ENCODE measurements around the gene TSPYL2. TPM values are rescaled to one million over a fixed set of nuclear protein-coding genes. Genes with fewer than 3 reads are reported as not detected.

TSPYL2 gene
- polyA plus RNA-seq, 3 donors, result 32.1 to 77.2 (median 42.2) TPM

DNA sequence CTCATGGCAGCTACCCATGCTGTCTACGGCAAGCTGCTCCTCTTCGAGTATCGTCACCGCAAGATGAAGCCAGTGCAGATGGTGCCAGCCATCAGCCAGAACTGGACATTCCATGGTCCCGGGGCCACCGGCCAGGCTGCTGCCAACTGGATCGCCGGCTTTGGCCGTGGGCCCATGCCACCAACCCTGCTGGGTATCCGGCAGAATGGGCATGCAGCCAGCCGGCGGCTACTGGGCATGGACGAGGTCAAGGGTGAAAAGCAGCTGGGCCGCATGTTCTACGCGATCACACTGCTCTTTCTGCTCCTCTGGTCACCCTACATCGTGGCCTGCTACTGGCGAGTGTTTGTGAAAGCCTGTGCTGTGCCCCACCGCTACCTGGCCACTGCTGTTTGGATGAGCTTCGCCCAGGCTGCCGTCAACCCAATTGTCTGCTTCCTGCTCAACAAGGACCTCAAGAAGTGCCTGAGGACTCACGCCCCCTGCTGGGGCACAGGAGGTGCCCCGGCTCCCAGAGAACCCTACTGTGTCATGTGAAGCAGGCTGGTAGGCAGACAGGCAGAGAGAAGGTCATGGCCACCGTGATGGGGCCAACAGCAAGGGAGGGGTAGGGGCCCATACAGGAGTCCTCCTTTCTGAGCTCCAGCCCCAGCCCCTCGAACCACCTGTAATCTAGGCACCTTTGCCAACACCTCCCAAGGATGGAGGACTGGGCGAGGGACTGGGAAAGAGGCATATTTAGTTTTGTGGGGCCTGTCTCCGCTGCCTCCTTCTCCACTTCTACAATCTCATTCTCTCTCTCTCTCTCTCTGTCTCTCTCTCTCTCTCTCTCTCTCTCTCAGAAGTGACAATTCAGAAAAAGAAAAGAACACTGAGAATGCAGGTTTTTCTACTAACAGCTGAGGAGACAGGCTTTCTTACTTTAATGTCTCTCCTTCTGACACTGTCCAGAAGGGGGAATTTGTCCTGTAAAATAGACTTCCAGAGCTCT is 4.7 kb upstream of the TSPYL2 start:
- H3K27ac ChIP-seq (ENCODE audit: low read depth, low read length), result no peak overlapping the region
- WGBS, 3 donors, result 90 to 95% (median 92%) methylated on average over 23 to 27 of the region's 27 CpGs

DNA sequence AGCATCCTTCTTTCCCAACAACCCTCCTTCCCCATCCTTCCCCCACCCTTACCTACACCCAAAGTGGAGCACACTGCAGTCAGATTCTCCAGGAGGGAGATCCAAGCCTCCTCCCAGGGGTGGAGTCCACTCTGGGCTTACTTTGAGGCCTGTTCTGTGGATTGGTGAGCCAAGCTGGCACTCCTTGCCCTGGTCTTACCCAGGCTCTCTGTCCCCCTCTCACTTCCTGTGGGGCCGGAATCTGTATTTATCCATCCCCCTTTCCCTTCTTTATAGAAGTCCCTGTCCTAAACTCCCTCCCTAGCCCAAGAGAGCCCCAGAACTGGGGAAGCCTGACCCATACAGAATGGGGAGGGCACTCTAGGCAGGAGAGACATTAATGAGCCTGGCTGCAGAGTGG is 3.2 kb upstream of the TSPYL2 start:
- H3K27ac ChIP-seq (ENCODE audit: low read depth, low read length), result no peak overlapping the region
- 79 to 89% (median 86%) methylated on average over 1 of the region's 1 CpG for WGBS, 3 donors

DNA sequence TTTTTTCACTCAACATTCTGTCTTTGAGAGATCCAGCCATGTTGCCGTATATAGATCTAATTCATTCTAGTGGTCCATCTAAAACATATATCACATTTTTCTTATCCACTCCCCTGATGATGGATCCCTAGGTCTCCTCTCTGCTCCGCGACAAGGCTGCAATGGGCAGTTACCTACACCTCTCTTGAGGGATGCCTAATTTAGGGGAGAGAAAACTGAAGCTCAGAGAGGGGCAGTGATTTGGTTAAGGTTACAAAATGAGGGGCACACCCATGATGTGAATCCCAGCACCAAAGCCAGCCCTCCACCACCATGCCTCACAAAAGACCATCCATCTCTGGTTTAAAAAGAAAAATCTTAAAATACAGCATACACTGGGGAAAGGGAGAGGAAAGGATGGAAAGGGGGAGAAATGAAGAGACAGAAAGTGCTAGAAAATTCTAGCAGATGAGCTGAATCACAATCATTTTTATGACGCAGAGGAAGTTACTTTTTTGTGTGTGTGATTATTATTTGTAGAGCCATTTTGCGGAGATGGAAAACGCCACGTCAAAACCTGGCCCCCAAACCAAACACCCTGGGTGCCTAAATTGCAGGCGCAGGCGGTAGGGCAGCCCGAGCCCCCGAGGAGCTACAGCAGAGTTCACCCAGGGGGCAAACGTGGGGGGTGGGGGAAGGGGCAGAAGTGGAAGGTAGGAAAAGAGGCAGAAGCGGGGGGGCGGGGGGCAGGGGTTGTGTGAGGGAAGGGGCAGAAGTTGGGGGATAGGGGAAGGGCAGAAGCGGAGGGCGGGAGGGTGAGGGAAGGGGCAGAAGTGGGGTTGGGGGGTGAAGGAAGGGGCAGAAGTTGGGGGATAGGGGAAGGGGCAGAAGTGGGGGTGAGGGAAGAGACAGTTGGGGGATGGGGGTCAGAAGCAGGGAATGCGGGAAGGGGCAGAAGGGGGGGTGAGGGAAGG is 1.3 kb upstream of the TSPYL2 start:
- 20 to 42% (median 31%) methylated on average over 11 to 17 of the region's 17 CpGs for WGBS, 3 donors

DNA sequence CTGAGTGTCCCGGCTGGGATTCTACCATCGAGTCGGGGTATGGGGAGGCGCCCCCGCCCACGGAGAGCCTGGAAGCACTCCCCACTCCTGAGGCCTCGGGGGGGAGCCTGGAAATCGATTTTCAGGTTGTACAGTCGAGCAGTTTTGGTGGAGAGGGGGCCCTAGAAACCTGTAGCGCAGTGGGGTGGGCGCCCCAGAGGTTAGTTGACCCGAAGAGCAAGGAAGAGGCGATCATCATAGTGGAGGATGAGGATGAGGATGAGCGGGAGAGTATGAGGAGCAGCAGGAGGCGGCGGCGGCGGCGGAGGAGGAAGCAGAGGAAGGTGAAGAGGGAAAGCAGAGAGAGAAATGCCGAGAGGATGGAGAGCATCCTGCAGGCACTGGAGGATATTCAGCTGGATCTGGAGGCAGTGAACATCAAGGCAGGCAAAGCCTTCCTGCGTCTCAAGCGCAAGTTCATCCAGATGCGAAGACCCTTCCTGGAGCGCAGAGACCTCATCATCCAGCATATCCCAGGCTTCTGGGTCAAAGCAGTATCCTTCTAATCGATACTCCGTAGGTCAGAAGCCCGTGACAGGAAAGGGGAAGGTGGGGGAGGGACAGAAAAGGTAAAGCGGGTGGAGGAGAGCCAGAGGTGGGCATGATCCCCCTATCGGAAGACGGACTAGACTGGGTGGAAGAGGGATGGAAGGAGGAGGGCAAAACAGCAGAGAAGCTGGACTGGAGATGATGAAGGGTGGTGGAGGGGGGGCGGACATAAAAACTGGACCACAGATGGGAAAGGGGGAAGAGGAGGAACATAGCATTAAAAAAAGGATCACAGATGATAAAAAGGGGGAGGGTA is 828 bp downstream of the TSPYL2 start:
- 5 to 43% (median 7%) methylated on average over 29 to 31 of the region's 31 CpGs for WGBS, 3 donors

More for the DNA sequence above, 1.3 kb upstream of the TSPYL2 start:
- H3K27ac ChIP-seq (ENCODE audit: low read depth, low read length), result no peak overlapping the region

DNA sequence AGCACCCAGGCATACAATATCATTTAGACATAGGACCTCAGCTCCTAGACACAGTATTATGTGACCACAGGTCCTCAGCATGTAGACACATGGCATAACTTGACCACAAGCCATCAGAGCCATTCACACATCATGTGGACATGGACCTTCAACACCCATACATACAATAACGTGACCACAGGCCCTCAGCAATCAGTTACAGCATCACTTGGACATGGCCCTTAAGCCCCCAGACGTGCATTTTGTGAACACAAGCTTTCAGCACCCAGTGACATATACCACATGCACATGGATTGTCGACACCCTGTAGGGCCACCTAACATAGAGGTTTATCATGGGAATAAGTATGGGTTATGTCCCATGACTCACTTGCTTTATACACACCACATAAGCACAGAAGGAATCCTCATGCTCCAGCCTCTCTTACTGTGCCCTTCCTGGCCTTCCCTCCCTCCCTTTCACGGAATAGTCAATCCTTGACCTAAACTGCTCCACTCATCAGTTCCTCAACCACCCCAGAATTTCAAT is 1.9 kb downstream of the TSPYL2 start:
- H3K27ac ChIP-seq (ENCODE audit: low read depth, low read length), result no peak overlapping the region
- 68 to 84% (median 70%) methylated on average over 4 of the region's 4 CpGs for WGBS, 3 donors

More for the DNA sequence above, 828 bp downstream of the TSPYL2 start:
- no peak overlapping the region for H3K27ac ChIP-seq (ENCODE audit: low read depth, low read length)

DNA sequence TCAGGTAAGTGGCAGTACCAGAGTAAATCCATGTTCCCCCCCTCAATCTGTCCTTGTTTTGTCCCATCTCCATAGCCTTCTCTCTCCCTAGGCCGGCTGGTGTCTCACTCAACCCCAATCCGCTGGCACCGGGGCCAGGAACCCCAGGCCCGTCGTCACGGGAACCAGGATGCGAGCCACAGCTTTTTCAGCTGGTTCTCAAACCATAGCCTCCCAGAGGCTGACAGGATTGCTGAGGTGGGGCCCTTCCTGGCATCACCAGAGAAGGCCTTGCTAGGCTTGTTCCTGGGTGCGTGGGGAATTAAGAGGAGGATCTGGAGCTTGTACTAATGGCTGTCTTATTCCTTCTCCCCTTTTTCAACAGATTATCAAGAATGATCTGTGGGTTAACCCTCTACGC is 2.7 kb downstream of the TSPYL2 start:
- H3K27ac ChIP-seq (ENCODE audit: low read depth, low read length), result no peak overlapping the region
- WGBS, 3 donors, result 79 to 94% (median 85%) methylated on average over 9 of the region's 9 CpGs

DNA sequence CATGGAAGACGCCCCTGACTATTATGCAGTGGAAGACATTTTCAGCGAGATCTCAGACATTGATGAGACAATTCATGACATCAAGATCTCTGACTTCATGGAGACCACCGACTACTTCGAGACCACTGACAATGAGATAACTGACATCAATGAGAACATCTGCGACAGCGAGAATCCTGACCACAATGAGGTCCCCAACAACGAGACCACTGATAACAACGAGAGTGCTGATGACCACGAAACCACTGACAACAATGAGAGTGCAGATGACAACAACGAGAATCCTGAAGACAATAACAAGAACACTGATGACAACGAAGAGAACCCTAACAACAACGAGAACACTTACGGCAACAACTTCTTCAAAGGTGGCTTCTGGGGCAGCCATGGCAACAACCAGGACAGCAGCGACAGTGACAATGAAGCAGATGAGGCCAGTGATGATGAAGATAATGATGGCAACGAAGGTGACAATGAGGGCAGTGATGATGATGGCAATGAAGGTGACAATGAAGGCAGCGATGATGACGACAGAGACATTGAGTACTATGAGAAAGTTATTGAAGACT is 3.6 kb downstream of the TSPYL2 start:
- 79 to 82% (median 80%) methylated on average over 17 of the region's 17 CpGs for WGBS, 3 donors
- no peak overlapping the region for H3K27ac ChIP-seq (ENCODE audit: low read depth, low read length)

DNA sequence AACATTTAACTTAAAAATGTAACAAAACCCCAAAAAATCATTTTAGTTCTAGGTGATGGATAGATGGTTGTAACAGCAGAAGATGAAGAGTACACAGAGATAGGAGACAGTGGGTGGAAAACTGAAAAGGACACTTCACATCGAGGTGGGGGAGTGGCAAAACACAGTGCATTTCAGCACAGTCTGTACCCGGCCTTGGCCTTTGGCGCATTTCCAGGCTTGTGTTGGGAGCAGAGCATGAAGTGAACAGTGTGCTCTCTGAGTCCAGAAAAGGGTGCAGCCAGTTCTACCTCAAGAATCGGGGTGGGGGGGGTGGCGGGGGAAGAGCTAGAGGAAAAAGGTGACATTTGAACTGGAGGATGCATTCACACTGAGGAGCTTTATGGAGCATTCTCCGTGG is 4.3 kb downstream of the TSPYL2 start:
- WGBS, 3 donors, result 39 to 62% (median 47%) methylated on average over 6 of the region's 6 CpGs
- H3K27ac ChIP-seq (ENCODE audit: low read depth, low read length), result no peak overlapping the region

DNA sequence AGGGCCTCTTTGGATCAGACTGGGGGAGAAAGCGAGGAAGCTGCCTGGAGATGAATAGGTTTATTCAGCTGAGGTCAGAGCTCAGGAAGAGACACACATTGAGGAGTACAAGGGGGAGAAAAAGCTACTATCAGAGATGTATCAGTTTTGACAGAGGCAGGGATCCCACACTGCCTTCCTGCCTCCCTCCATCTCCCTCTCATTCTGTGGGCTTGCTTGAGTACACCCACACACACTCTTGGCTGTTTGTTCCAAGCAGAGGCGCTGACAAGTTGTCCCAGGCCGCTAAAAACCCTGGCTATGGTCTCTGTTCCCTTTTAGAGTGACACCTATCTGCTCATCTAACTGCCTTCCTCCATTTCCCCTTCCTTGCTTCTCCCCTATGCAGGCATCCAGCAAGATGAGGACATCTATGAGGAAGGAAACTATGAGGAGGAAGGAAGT is 5.2 kb downstream of the TSPYL2 start:
- 58 to 82% (median 73%) methylated on average over 3 of the region's 3 CpGs for WGBS, 3 donors
- no peak overlapping the region for H3K27ac ChIP-seq (ENCODE audit: low read depth, low read length)

DNA sequence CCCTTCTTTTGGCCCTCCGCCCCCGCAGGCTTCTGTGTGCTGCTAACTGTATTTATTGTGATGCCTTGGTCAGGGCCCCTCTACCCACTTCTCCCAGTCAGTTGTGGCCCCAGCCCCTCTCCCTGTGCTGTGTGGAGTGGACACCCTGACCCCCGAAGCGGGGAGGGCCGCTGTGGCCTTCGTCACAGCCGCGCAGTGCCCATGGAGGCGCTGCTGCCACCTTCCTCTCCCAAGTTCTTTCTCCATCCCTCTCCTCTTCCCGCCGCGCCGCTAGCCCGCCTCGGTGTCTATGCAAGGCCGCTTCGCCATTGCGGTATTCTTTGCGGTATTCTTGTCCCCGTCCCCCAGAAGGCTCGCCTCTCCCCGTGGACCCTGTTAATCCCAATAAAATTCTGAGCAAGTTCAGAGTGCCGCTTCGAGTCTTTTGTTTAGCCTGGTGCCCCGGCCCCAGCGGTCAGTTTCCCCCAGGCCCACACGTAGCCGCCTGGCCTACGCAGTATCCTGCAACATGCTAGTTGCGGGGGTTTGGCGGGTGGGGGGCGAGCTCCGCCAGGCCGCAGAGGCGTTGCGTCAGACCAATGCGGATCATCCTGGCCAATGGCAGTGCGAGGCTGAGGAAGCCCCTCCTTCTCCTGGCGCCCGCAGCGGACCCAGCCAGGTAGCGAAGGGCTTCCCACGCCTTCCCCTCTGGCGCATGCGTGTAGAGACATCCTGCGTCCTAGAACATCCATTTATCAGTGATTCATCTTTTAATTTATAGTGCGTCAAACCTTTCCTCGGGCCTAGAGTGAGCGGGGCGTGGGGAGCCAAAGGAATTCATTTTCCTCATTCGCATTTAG is 6.2 kb downstream of the TSPYL2 start:
- 20 to 44% (median 31%) methylated on average over 36 to 51 of the region's 51 CpGs for WGBS, 3 donors
- H3K27ac ChIP-seq (ENCODE audit: low read depth, low read length), result no peak overlapping the region

DNA sequence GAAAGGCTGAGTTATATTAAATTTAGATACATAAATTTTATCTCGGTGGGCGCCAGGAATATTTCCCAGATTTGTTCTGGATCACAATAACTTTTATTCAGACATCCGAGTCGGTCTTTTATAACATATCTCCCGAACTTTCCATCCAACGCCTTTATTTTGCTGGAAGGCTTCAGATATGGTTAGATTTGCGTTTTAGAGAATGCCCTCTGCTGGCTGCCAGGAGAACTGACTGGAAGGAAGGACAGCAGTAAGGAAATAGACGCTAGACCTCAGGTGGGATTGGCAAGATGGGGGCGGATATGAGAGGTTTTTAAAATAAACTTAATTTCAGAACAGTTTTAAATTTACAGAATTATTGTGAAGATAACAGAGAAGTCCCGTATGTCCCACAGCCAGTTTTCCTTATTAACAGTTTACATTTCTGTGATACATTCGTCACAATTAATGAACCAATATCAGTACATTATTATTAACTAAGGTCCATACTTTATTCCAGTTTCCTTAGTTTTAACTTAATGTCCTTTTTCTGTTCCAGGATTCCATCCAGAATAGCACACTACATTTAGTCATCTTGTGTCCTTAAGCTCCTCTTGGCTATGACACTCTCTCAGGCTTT is 7.2 kb downstream of the TSPYL2 start:
- H3K27ac ChIP-seq (ENCODE audit: low read depth, low read length), result no peak overlapping the region
- WGBS, 3 donors, result 9 to 18% (median 9%) methylated on average over 11 of the region's 11 CpGs

DNA sequence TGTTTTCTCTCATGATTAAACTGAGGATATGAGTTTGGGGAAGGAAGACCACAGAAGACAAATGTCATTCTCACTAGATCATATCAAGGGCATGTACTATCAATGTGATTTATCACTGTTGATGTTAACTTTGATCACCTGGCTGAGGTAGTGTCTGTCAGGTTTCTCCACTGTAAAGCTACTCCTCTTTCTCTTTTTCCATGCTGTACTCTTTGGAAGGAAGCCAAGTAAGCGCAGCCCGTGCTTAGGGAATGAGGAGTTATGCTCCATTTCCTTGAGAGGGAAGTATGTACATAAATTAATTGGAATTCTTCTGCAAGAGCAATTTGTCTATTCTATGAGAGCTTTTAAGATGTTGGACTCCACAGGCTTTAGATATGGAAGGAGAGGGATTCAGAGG is 7.8 kb downstream of the TSPYL2 start:
- WGBS, 3 donors, result 55 to 66% (median 57%) methylated on average over 2 of the region's 2 CpGs
- H3K27ac ChIP-seq (ENCODE audit: low read depth, low read length), result no peak overlapping the region

DNA sequence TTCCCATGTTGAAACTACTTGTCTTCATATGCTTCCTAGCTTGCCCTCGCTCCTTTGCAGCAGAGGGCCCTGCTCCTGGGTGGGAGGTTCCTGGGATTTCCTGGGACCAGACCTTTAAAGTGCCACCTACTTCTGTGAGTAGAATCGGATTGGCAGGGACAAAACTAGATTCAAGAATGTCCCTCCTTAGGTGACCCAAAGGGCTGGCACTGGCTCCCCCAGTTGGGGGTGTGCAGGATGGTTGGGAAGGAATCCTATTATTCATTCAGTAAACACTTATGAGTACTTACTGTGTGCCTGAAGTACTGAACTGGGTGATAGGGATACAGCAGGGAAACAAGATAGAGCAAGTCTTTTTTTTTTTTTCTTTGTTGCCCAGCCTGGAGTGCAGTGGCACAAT is 9.2 kb downstream of the TSPYL2 start:
- 85 to 92% (median 89%) methylated on average over 2 of the region's 2 CpGs for WGBS, 3 donors
- no peak overlapping the region for H3K27ac ChIP-seq (ENCODE audit: low read depth, low read length)

DNA sequence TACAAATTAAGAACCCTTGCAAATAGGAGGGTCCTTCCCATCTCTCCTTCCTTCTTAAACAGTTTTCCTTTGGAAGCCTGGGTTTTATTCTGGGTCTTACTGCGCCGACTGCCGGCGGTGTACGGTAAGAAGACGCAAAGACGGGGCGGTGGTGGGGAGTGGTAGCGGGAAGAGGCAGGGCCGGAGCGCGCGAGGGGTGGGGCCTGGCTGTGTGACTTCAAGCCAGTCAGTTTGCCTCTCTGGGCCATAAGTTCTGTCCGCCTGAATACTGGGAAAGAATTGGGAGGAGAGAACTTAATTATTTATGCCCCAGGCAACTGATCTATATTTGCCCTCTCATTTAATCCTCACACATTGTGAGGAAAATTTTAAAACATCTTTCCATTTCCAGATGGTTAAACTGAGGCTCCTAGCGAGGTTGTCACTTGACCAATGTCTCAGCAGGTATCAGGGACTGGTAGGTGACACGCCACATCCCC is 11.0 kb downstream of the TSPYL2 start:
- H3K27ac ChIP-seq (ENCODE audit: low read depth, low read length), result no peak overlapping the region
- 0 to 27% (median 3%) methylated on average over 8 to 16 of the region's 16 CpGs for WGBS, 3 donors

DNA sequence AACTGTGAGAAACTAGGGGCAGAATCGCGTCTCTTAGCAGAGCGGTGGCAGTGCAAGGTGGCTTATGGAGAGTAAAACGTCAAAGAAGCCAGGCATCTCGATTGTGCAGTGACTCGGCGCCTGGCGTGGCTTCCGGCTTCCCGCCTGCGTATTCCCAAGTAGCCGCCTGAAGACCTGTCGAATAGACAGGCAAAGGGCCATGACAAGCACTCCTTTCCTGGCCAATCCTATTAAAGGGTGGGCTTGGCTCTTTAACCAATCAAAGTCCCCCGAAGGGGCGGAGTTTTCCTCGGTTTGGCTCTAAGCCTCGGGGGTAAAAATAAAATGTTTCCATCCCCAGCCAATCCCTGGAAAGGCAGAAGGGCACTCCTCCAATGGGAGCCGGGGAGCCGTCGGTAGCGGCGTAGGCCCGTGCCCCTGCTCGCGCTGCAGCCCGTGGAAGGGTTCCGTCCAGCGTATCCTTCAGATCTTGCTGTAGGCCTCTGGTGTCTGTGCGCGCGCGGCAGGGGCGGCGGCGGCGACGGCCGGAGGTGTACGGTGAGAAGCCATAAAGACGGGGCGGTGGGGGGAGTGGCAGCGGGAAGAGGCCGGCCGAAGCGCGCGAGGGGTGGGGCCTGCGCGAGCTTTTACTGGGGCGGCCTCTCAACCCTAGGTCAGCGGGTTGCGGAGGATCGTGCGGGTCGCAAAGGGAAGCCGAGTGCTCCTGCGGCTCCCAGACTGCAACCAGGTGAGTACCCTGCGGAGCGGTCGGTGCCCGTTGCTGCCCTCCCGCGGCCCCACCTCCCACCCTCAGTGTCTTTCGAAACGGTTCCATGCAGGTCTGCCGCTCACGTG is 11.8 kb downstream of the TSPYL2 start, which contains the start of gene KANTR:
TSS of gene KANTR (plus strand) at position 395 of the 834 bp plus-strand sequence. CDS start 30,131 bp downstream, outside the sequence.
- WGBS, 3 donors, result 0 to 31% (median 1%) methylated on average over 42 to 67 of the region's 67 CpGs
- no peak within 1 kb of the TSS for H3K27ac ChIP-seq (ENCODE audit: low read depth, low read length)

All from adipose tissue (tissue), 3 donors.